AG04449 (cell line): ENCODE measurements around the gene ANKRD40.
"Not testable (repeated sequence)": the region's sequence is repeated elsewhere in the genome, so short reads cannot be mapped to it uniquely, and the experiment has no call there.

Experiments
- CTCF ChIA-PET: fragments of 350-600 bp; formaldehyde crosslinking; extraction: SDS; loops from one replicate; lab custom pipeline; 2021; ENCODE audit warnings: antibody characterized with exemption; lab: Yijun Ruan, JAX
- POLR2A ChIA-PET: fragments of 400-600, 350-600 bp; formaldehyde crosslinking; extraction: SDS; loops from one replicate; lab custom pipeline; 2020; ENCODE audit warnings: antibody characterized with exemption, inconsistent platforms; lab: Yijun Ruan, JAX
- DNase-seq: peaks from one replicate; pipeline ENCODE4 v3.0.0-alpha.2; 2010; ENCODE audit warnings: low read depth, low spot score
- H3K4me3 ChIP-seq: 2 replicates; pipeline ENCODE4 v1.5.1; 2011; ENCODE audit warnings: low read depth, mild to moderate bottlenecking, control low read depth, low read length
- CTCF ChIP-seq: IDR thresholded peaks from one replicate; pipeline ENCODE4 v1.5.1; 2011; ENCODE audit warnings: mild to moderate bottlenecking, moderate library complexity, low read length, control low read depth, inconsistent platforms; ENCODE audit not compliant: insufficient read depth; ENCODE audit errors: missing control alignments

The ANKRD40 gene

GRCh38 chr17:50719144-50719923 is 11.6 kb upstream of the ANKRD40 start, which contains the start of gene LUC7L3:
LUC7L3 (plus strand) TSS chr17:50719603; CDS start chr17:50719733, 130 bp downstream.
- peak; percentile 52 for DNase-seq
- ChIA-PET POLR2A (interaction anchor here (0.6 to 1.0 kb wide), 2 partner anchors 11 to 44 kb away, joined by 3 to 13 read pairs; partner anchors contain the start of gene ANKRD40), CTCF (interaction anchor here (1.4 to 2.1 kb wide), 2 partner anchors 24 to 44 kb away, joined by 3 to 9 read pairs; no protein-coding TSS in a partner anchor)
- peak within 1 kb of the TSS; percentile 93 for H3K4me3 ChIP-seq
- TF ChIP-seq CTCF: no peak

- H3K4me3 ChIP-seq: no peak overlapping the region
- ChIA-PET POLR2A (no interaction called here), CTCF (no interaction called here)
- DNase-seq: no peak
- TF ChIP-seq CTCF: no peak
Observed at GRCh38 chr17:50715471-50715870, 7.8 kb upstream of the ANKRD40 start.

GRCh38 chr17:50712641-50713040 is 4.9 kb upstream of the ANKRD40 start:
- TF ChIP-seq CTCF: no peak
- CTCF ChIA-PET: interaction anchor here (1.2 kb wide), 1 partner anchor 87 kb away, joined by 3 read pairs; no protein-coding TSS in a partner anchor
- DNase-seq: no peak
- POLR2A ChIA-PET: no interaction called here
- H3K4me3 ChIP-seq: no peak overlapping the region

- H3K4me3 ChIP-seq: no peak overlapping the region
- CTCF ChIA-PET: no interaction called here
- no peak for DNase-seq
- no peak for TF ChIP-seq CTCF
- POLR2A ChIA-PET: no interaction called here
Observed at GRCh38 chr17:50710650-50711049, 2.9 kb upstream of the ANKRD40 start.

GRCh38 chr17:50710025-50710424 is 2.3 kb upstream of the ANKRD40 start:
- CTCF ChIA-PET: no interaction called here
- no peak overlapping the region for H3K4me3 ChIP-seq
- POLR2A ChIA-PET: no interaction called here
- DNase-seq: no peak
- TF ChIP-seq CTCF: no peak

GRCh38 chr17:50709053-50709452 is 1.3 kb upstream of the ANKRD40 start:
- not testable (repeated sequence) for DNase-seq, H3K4me3 ChIP-seq
- CTCF ChIA-PET: interaction anchor here (1.0 to 6.0 kb wide), 4 partner anchors 14 to 205 kb away, joined by 3 to 82 read pairs (median 3); no protein-coding TSS in a partner anchor
- POLR2A ChIA-PET: interaction anchor here (1.2 to 2.7 kb wide), 2 partner anchors 10 to 54 kb away, joined by 4 to 13 read pairs; partner anchors contain the start of gene LUC7L3
